ENCODE data around the gene SERPINB2.

DNA sequence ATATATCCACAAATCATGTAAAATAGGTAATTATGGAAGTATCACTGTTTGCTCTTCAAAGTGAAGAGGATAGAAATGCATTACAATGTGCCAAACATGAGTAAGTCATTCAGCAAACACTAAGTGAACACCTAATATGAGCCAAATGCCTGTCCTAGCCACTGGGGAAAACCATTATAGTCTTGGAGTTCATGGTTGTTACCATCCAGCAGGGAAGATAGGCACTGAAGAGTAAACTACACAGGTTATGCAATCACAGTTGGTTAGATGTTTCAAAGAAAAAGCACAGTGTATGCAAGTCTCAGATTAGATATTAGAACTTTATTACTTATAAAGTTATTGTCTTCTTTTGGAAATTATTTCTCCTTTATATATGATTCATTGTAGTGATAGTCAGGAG lies 3.9 kb upstream of the SERPINB2 start:
- TF ChIP-seq POLR2AphosphoS5 (IDR thresholded peaks at IDR 0.05; ENCODE audit: borderline replicate concordance, low read depth, low read length), result no peak
- no peak for TF ChIP-seq EZH2 (IDR thresholded peaks at IDR 0.05)

Data from SK-N-MC (cell line).